Activated CD4-positive, CD25-positive, alpha-beta regulatory T cell treated with anti-CD3 and anti-CD28 coated beads, Interleukin-2, amount 50 U/mL, for 24 hours (primary cell): ENCODE data around the gene FGD6.
A peak's percentile ranks its signal among the peaks of the same experiment; 100 is the strongest.
"Not testable (repeated sequence)": the region's sequence is repeated elsewhere in the genome, so short reads cannot be mapped to it uniquely, and the experiment has no call there.

Source experiments
- ATAC-seq, 2 donors: fragments of 150-1000 bp; cut with Tn5 transposase; one replicate each; pipeline ENCODE4 v1.10.0; 2021; ENCODE audit warnings: mild to moderate bottlenecking in 1 of 2, moderate library complexity in 1 of 2

The FGD6 gene

GRCh38 chr12:95217377-95218149, at the start of gene FGD6, which contains the start of gene VEZT:
FGD6 (minus strand) TSS chr12:95217467; CDS start chr12:95217240, 227 bp downstream.
VEZT (plus strand) TSS chr12:95217807; CDS start chr12:95217851, 44 bp downstream.
- ATAC-seq, result peak; percentile 92 to 95

DNA sequence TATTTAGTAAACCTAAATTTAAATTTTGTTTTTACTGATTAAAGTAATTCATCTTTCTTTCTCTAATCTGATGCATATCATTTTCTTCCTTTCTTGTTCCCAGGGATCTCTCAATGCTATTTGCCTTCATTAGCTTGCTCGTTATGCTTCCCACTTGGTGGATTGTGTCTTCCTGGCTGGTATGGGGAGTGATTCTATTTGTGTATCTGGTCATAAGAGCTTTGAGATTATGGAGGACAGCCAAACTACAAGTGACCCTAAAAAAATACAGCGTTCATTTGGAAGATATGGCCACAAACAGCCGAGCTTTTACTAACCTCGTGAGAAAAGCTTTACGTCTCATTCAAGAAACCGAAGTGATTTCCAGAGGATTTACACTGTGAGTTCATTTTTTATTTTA, 49.0 kb upstream of the FGD6 start:
- ATAC-seq, result no peak

DNA sequence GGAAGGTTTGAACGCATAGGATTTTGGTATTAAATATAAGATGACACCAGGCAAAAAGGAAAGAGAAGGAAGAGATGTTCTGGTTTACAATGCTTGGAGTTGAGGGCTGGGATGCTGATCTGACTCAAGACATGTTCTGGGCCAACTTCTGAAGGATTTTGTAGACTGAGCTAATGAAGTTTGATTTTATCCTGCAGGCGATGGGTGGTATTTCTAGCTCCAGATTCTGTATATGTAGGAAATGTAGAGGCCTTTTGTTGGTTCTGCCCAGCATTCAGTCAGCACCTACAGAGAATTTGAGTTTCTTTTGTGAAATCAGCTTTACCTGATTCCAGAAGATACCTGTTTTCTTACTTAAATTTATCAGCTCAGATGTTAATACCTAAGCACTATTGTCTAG, 48.5 kb upstream of the FGD6 start:
- ATAC-seq, result no peak

GRCh38 chr12:95262808-95263207, 45.5 kb upstream of the FGD6 start:
- no peak for ATAC-seq

DNA sequence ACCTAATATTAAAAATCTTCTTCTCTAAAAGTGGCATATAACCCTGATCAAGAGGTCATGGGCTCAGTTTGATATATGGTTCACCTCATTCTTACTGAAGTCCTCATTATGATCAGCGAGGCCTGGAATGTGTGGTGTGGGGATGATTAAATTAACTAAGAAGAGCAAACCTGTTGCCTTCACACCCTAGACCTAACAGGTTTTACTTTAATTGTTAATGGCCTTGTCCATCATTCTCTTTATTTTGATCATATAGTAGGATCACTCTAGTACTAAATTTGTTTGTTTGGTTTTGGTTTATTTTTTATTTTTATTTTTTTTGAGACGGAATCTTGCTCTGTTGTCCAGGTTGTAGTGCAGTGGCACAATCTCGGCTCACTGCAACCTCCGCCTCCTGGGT, 43.8 kb upstream of the FGD6 start:
- ATAC-seq, result no peak

- no peak for ATAC-seq
These were observed 42.1 kb upstream of the FGD6 start for GRCh38 chr12:95259368-95259767.

- no peak for ATAC-seq
These were observed 41.5 kb upstream of the FGD6 start for GRCh38 chr12:95258803-95259202.

DNA sequence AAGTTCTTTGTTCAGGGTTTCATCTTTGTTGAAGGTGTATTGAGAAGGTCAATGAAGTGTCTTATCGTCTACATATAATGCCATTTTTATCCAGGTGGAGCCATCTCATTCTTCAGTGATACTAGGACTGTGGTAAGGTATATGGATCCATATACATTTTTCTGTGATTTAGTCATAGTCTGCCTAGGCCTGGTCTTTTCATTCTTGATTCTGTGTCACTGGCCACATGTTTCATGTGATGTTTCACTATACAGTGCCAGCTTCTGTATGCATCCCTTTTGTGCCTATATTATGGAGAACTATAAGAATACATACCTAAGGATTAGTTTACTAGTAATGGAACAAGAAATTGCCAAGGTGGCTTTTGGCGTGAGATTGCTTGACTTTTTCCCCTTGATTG, 40.9 kb upstream of the FGD6 start:
- no peak for ATAC-seq

DNA sequence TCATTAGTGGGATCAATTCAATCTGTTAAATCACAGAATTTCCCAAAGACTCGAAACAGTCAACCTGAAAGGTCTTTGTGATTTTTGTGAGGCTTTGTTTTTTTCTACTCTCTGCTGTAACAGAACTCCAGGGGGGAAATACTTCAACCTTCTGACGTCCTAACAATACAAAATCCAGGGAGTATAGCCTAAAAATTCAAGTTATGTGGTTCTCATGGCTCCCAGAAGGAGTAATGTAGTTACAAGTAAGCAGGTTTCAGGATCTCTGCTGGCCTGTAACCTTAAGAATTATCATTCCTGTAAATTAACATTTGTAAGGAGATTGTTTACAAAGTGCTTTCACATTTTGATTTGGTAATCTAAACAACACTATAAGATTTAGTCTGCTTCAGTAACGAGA, 40.3 kb upstream of the FGD6 start:
- ATAC-seq, result no peak

DNA sequence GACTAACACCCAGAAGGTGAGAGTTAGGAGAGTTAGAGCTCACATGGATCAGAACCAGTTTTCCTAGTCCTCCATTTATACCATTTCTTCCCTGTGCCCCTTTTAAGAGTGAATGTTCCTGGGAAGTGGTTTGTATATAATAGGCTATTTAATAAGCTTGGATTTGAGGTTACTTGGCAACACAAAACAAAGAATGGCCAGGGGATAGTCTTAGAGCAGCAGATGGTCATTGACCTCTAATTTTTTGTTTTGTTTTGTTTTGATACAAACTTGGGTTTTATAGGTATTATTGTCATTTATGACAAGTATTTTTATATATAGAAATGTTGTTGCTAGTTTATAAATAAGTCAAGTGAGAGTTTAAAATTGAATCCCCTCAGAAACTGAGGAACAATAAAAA, 36.1 kb upstream of the FGD6 start:
- no peak for ATAC-seq

DNA sequence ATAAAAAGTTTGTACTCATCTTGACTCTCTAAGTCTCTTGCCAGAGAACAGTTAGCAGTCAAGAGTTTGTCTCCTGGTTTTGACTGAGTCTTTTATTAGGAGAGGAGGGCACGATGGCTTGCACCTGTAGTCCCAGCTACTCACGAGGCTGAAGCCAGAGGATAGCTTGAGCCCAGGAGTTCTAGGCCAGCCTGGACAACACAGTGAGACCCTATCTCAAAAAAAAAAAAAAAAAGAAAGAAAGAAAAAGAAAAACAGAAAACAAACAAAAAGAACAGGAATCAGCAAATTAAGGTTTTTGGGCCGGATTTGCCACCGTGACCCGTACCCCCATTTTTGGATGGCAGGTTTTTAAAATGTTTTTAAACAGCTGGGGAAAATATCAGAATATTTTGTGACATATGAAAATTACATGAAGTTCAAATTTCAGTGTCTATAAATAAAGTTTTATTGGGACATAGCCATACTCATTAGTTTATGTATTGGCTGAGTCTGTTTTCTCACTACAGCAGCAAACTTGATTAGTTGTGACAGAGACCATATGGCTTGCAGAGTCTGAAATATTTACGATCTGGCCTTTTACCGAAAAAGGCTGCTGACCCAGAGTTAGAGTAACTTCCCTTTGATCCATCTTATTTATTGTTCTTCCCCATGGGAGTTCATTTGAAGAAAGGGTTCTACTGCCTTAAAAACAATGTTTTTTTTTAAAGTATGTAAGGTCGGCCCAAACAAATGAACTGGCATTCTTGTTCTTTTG, 31.5 kb upstream of the FGD6 start:
- no peak for ATAC-seq

DNA sequence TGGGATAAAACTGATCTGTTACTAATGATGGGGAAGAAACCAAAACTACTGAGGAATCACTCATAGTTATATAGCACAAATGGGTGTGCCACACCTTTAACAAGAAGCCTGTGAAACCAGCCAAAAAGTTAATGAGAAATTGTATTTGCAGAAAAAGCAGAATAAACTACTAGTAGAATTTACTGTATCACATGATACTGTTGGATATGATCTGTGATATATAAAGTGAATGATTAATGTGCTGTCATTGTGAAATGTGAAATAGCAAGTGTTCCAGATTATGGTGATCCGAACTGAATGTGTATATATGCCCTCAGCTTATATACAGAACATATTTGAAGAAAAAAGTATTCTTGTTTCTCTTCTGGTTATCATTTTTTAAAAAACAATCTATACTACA, 30.8 kb upstream of the FGD6 start:
- no peak for ATAC-seq

GRCh38 chr12:95244350-95244749, 27.1 kb upstream of the FGD6 start:
- no peak for ATAC-seq

- no peak for ATAC-seq
These were observed 26.4 kb upstream of the FGD6 start for GRCh38 chr12:95243497-95244183.

DNA sequence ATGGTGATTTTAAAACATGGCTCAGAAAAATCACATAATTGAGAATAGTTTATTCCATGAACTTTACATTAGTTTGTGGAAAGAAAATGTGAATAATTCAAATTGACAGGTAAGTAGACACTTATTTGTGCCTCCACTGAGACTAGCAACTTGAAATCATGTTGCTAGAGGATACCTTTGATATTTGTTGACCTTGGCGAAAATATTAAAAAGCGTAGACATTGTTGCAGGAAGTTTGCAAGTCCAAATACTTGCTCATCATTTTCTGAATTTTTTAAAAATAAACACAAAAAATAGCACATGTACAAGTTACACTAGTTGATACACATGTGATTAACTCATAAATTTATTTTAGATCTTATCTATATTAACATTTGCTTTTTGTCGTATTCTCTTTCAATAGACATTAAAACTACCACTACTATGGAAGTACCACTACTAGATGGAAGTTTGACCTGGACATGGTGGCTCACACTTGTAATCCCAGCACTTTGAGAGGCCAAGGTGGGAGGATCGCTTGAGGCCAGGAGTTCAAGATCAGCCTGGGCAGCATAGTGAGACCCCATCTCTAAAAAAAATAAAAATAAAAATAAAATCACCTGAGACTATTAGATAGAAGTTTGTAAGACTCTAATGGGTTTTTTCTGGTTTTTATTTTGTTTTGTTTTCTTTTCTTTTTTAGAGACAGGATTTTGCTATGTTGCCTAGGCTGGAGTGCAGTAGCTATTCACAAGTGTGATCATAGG, 24.7 kb upstream of the FGD6 start:
- ATAC-seq, result no peak

DNA sequence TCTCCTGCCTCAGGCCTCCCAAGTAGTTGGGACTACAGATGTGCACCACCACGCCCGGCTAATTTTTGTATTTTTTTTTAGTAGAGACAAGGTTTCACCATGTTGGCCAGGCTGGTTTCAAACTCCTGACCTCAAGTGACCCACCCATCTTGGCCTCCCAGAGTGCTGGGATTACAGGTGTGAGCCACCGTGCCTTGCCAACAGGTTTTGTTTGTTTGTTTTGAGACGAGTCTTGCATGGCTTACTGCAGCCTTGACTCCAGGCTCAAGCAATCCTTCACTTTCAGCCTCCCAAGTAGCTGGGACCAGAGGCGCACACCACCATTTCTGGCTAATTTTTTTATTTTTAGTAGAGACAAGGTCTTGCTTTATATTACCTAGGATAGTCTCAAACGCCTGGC, 23.9 kb upstream of the FGD6 start:
- not testable (repeated sequence) for ATAC-seq

- no peak for ATAC-seq
These were observed 23.3 kb upstream of the FGD6 start for GRCh38 chr12:95240556-95240955.

GRCh38 chr12:95239835-95240234, 22.6 kb upstream of the FGD6 start:
- not testable (repeated sequence) for ATAC-seq

- no peak for ATAC-seq
These were observed 21.9 kb upstream of the FGD6 start for GRCh38 chr12:95239216-95239615.

- ATAC-seq, result no peak
These were observed 20.9 kb upstream of the FGD6 start for GRCh38 chr12:95238150-95238549.

GRCh38 chr12:95237315-95237714, 20.0 kb upstream of the FGD6 start:
- ATAC-seq, result no peak

- not testable (repeated sequence) for ATAC-seq
These were observed 18.4 kb upstream of the FGD6 start for GRCh38 chr12:95235621-95236020.

GRCh38 chr12:95234187-95234586, 16.9 kb upstream of the FGD6 start:
- not testable (repeated sequence) for ATAC-seq
